Stromal cell of bone marrow (primary cell): ENCODE measurements around the gene SEC61A1.

Experiments used
- DNase-seq: peaks from one replicate; pipeline ENCODE4 v3.0.0-alpha.2; 2012; ENCODE audit warnings: low read depth

Gene SEC61A1

DNA sequence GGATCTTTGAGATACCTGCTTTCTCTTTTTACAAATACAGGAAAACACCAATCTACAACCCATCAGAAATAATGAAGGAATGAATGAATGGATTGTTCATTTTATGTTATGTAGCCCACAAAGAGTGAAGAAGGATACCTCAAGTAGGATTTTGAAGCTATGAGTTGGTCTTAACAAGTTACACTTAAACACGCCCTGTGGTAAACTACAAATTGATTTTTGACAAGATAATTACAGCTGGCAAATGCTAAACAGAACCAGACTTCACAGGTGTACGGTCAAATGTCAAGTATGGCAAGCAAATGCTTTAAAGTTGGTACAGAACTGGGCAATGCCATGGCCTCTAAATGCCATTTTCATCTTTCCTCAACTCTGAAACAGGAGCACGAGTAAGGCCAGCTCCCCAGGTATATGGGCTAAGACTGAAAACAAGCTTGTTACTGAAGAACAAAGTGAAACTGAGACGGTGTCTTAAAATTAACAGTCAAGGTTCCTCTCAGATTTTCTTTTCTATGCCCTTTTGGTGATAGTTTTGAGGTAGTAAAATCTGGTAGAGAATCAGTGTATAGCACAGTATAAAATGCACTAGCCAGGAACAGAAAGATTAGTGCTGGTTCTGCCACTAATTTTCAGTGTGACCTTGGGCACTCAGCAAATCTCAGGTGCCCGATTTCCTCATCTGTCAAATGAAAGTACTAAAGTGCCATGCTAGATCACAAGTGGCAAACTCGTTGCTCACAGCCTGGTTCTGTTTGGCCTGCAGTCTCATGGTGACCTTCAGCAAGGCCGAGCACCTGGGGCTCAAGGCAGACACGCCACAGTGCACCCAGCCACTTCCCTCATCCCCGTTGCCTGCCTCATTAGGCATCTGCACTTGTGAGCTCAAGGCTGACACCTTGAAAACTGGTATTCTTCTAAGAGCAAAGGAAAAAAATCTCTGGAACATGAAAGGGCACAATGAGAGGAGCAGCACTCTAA, 61.9 kb downstream of the SEC61A1 start:
- no peak for DNase-seq
